ENCODE measurements around the gene L3MBTL1. TPM values are rescaled to one million over a fixed set of nuclear protein-coding genes. Genes with fewer than 3 reads are reported as not detected.

Gene L3MBTL1
- total RNA-seq, 2 donors from 2014 or later = 38.4 to 57.6 TPM

DNA sequence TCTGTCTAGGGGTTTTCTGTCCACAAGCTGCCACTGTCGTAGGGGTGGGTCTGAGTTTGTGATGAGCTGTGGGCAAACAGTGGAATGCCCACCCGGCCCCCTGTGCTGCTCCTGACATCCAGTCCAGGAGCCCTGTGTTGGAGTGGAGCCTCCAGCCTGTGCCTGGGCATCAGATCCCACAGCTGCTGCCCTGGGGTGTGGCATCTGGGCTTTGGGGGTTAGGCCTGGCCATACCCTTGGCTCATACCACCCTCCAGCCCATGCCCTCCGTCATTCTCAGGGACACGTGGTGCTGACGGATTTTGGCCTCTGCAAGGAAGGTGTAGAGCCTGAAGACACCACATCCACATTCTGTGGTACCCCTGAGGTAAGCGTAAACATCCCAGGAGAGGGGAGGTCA, 64.3 kb downstream of the L3MBTL1 start:
- no peaks in the 10 kb centered on the region for H3K9me3 Mint-ChIP-seq
- Histone ChIP-seq H3K36me3 (ENCODE audit: control insufficient read depth, insufficient read depth, low read length) (no peaks in the 10 kb centered on the region), H3K27me3 (ENCODE audit: control insufficient read depth, insufficient read depth, low read length, poor library complexity, severe bottlenecking) (no peaks in the 10 kb centered on the region), H3K4me3 (ENCODE audit: low read length) (no peak overlapping the region), H3K9ac (ENCODE audit: extremely low read depth, low read length, poor library complexity, severe bottlenecking) (no peak overlapping the region), H3K9me3 (ENCODE audit: control insufficient read depth, low read length) (no peaks in the 10 kb centered on the region), H3K4me1 (ENCODE audit: control insufficient read depth, insufficient read depth, low read length) (no peaks in the 10 kb centered on the region), H3K27ac (ENCODE audit: low read depth, low read length) (no peak overlapping the region)
- no peak overlapping the region for H3K27ac Mint-ChIP-seq
- H3K4me3 Mint-ChIP-seq = no peak overlapping the region
- no peaks in the 10 kb centered on the region for H3K27me3 Mint-ChIP-seq (ENCODE audit: insufficient read depth)
- H3K36me3 Mint-ChIP-seq (ENCODE audit: low read depth) = no peaks in the 10 kb centered on the region
- no peak for DNase-seq
- 89 to 90% methylated on average over 3 to 6 of the region's 6 CpGs for WGBS, 2 experiments (ENCODE audit: insufficient coverage in 1 of 2, insufficient read length in 1 of 2)
- no peaks in the 10 kb centered on the region for H3K4me1 Mint-ChIP-seq
- TF ChIP-seq, protein P1, sequence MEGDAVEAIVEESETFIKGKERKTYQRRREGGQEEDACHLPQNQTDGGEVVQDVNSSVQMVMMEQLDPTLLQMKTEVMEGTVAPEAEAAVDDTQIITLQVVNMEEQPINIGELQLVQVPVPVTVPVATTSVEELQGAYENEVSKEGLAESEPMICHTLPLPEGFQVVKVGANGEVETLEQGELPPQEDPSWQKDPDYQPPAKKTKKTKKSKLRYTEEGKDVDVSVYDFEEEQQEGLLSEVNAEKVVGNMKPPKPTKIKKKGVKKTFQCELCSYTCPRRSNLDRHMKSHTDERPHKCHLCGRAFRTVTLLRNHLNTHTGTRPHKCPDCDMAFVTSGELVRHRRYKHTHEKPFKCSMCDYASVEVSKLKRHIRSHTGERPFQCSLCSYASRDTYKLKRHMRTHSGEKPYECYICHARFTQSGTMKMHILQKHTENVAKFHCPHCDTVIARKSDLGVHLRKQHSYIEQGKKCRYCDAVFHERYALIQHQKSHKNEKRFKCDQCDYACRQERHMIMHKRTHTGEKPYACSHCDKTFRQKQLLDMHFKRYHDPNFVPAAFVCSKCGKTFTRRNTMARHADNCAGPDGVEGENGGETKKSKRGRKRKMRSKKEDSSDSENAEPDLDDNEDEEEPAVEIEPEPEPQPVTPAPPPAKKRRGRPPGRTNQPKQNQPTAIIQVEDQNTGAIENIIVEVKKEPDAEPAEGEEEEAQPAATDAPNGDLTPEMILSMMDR (conservative IDR thresholded peaks at IDR 0.05) = no peak

DNA sequence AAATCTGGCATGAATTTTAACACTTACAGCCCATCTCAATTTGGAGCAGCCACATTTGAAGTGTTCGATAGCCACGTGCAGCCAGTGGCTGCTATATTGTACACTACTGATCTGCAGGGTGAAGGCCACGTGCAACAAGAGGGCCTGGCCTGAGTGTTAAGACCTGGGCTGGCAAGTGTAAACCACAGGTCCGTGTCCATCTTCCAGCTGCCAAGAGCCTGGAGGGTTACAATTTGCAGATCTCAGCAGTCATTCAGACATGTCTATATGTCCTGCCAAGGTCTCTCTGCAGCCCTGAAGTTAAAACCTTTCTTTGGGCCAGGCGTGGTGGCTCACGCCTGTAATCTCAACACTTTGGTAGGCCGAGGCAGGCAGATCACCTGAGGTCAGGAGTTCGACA, 65.4 kb downstream of the L3MBTL1 start:
- Histone ChIP-seq H3K27me3 (ENCODE audit: control insufficient read depth, insufficient read depth, low read length, poor library complexity, severe bottlenecking) (no peaks in the 10 kb centered on the region), H3K9ac (ENCODE audit: extremely low read depth, low read length, poor library complexity, severe bottlenecking) (no peak overlapping the region), H3K27ac (ENCODE audit: low read depth, low read length) (no peak overlapping the region), H3K4me1 (ENCODE audit: control insufficient read depth, insufficient read depth, low read length) (no peaks in the 10 kb centered on the region), H3K4me3 (ENCODE audit: low read length) (no peak overlapping the region), H3K36me3 (ENCODE audit: control insufficient read depth, insufficient read depth, low read length) (no peaks in the 10 kb centered on the region), H3K9me3 (ENCODE audit: control insufficient read depth, low read length) (no peaks in the 10 kb centered on the region)
- H3K27ac Mint-ChIP-seq = no peak overlapping the region
- H3K4me1 Mint-ChIP-seq = no peaks in the 10 kb centered on the region
- TF ChIP-seq, protein P1 (conservative IDR thresholded peaks at IDR 0.05) = no peak
- DNase-seq = no peak
- WGBS, 2 experiments (ENCODE audit: insufficient coverage in 1 of 2, insufficient read length in 1 of 2) = 90 to 91% methylated on average over 8 of the region's 8 CpGs
- H3K9me3 Mint-ChIP-seq = no peaks in the 10 kb centered on the region
- no peaks in the 10 kb centered on the region for H3K36me3 Mint-ChIP-seq (ENCODE audit: low read depth)
- no peaks in the 10 kb centered on the region for H3K27me3 Mint-ChIP-seq (ENCODE audit: insufficient read depth)
- H3K4me3 Mint-ChIP-seq = no peak overlapping the region

DNA sequence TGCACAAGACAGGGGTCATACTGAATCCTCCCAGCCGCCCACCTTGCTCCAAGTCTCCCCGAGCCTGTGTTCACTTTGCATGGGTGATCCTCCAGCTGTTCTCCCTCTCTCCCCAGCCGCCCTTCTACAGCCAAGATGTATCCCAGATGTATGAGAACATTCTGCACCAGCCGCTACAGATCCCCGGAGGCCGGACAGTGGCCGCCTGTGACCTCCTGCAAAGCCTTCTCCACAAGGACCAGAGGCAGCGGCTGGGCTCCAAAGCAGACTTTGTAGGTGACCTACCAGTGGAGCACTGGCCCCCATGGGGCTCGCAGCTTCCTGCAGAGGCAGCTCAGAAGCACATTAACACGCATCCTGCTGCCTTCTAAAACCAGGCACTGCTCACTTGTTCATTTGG, 68.6 kb downstream of the L3MBTL1 start:
- Histone ChIP-seq H3K4me1 (ENCODE audit: control insufficient read depth, insufficient read depth, low read length) (no peaks in the 10 kb centered on the region), H3K36me3 (ENCODE audit: control insufficient read depth, insufficient read depth, low read length) (no peaks in the 10 kb centered on the region), H3K9ac (ENCODE audit: extremely low read depth, low read length, poor library complexity, severe bottlenecking) (no peak overlapping the region), H3K9me3 (ENCODE audit: control insufficient read depth, low read length) (no peaks in the 10 kb centered on the region), H3K27ac (ENCODE audit: low read depth, low read length) (no peak overlapping the region), H3K4me3 (ENCODE audit: low read length) (no peak overlapping the region), H3K27me3 (ENCODE audit: control insufficient read depth, insufficient read depth, low read length, poor library complexity, severe bottlenecking) (no peaks in the 10 kb centered on the region)
- Mint-ChIP-seq H3K4me3 (no peak overlapping the region), H3K9me3 (no peaks in the 10 kb centered on the region), H3K27ac (peak overlapping the region; percentile 61), H3K27me3 (ENCODE audit: insufficient read depth) (no peaks in the 10 kb centered on the region), H3K36me3 (ENCODE audit: low read depth) (no peaks in the 10 kb centered on the region), H3K4me1 (no peaks in the 10 kb centered on the region)
- no peak for DNase-seq
- WGBS, 2 experiments (ENCODE audit: insufficient coverage in 1 of 2, insufficient read length in 1 of 2) = 82 to 87% methylated on average over 9 to 10 of the region's 10 CpGs
- TF ChIP-seq, protein P1 (conservative IDR thresholded peaks at IDR 0.05) = no peak

Measured in endodermal cell (in vitro differentiated cells).